ENCODE data around the gene FAM20C. TPM values are rescaled to one million over a fixed set of nuclear protein-coding genes. Genes with fewer than 3 reads are reported as not detected.

Gene FAM20C
- total RNA-seq, 2 donors from 2014 or later = 32.5 to 106 TPM

GRCh38 chr7:235576-236395, 43.4 kb downstream of the FAM20C start:
- Histone ChIP-seq H3K4me3 (peak overlapping the region; percentile 65), H3K36me3 (no peaks in the 10 kb centered on the region), H3K27me3 (replicated peaks; ENCODE audit: insufficient read depth) (no peaks in the 10 kb centered on the region), H3K27ac (peak overlapping the region; percentile 88 to 96), H3K9me3 (no peaks in the 10 kb centered on the region), H3K4me1 (ENCODE audit: control insufficient read depth in 1 of 2, low read depth in 2 of 2) (peaks cover 52 to 58% of the 10 kb centered on the region in 2 donors)
- TF ChIP-seq CTCF (IDR thresholded peaks at IDR 0.05) = no peak
- ATAC-seq (ENCODE audit: insufficient number of reproducible peaks, low FRiP score, low read depth) (no peak), DNase-seq (ENCODE audit: low spot score) (peak; percentile 46)

GRCh38 chr7:236967-237366, 44.6 kb downstream of the FAM20C start:
- no peak overlapping the region for H3K4me3 ChIP-seq
- H3K27ac ChIP-seq = no peak overlapping the region
- peaks cover 41 to 47% of the 10 kb centered on the region in 2 donors for H3K4me1 ChIP-seq (ENCODE audit: control insufficient read depth in 1 of 2, low read depth in 2 of 2)
- no peaks in the 10 kb centered on the region for H3K36me3 ChIP-seq
- H3K9me3 ChIP-seq = no peaks in the 10 kb centered on the region
- DNase-seq (ENCODE audit: low spot score) (no peak), ATAC-seq (ENCODE audit: insufficient number of reproducible peaks, low FRiP score, low read depth) (no peak)
- no peaks in the 10 kb centered on the region for H3K27me3 ChIP-seq (replicated peaks; ENCODE audit: insufficient read depth)
- no peak for TF ChIP-seq CTCF (IDR thresholded peaks at IDR 0.05)

GRCh38 chr7:237385-237784, 45.0 kb downstream of the FAM20C start:
- ATAC-seq (ENCODE audit: insufficient number of reproducible peaks, low FRiP score, low read depth) (no peak), DNase-seq (ENCODE audit: low spot score) (no peak)
- Histone ChIP-seq H3K36me3 (no peaks in the 10 kb centered on the region), H3K4me3 (no peak overlapping the region), H3K4me1 (ENCODE audit: control insufficient read depth in 1 of 2, low read depth in 2 of 2) (peaks cover 36 to 42% of the 10 kb centered on the region in 2 donors), H3K27ac (no peak overlapping the region), H3K27me3 (replicated peaks; ENCODE audit: insufficient read depth) (no peaks in the 10 kb centered on the region), H3K9me3 (no peaks in the 10 kb centered on the region)
- TF ChIP-seq CTCF (IDR thresholded peaks at IDR 0.05) = no peak

GRCh38 chr7:240146-240676, 47.8 kb downstream of the FAM20C start:
- peak; percentile 45 for ATAC-seq (ENCODE audit: insufficient number of reproducible peaks, low FRiP score, low read depth)
- peaks cover 14% of the 10 kb centered on the region in 2 donors for H3K4me1 ChIP-seq (ENCODE audit: control insufficient read depth in 1 of 2, low read depth in 2 of 2)

More at GRCh38 chr7:240146-240676, 47.8 kb downstream of the FAM20C start:
- no peaks in the 10 kb centered on the region for H3K27me3 ChIP-seq (replicated peaks; ENCODE audit: insufficient read depth)
- DNase-seq (ENCODE audit: low spot score) = no peak
- H3K9me3 ChIP-seq = no peaks in the 10 kb centered on the region
- no peak overlapping the region for H3K4me3 ChIP-seq
- H3K36me3 ChIP-seq = no peaks in the 10 kb centered on the region
- H3K27ac ChIP-seq = no peak overlapping the region
- TF ChIP-seq CTCF (IDR thresholded peaks at IDR 0.05) = no peak
